Panc1 (cell line): ENCODE results near the gene CREB3L2. TPM values are rescaled to one million over a fixed set of nuclear protein-coding genes. Genes with fewer than 3 reads are reported as not detected.

Experiments used
- ATAC-seq: fragments of 200-7000 bp; cut with Tn5 transposase; 2 replicates; pipeline ENCODE4 v1.9.1; 2020; ENCODE audit warnings: mild to moderate bottlenecking, moderate library complexity
- BruUV-seq: library from RNA; stranded (reverse); fragments of 400-500 nt; replicated peaks from 2 replicates; lab custom pipeline; 2021; lab: Mats Ljungman, UMichigan
- CTCF ChIA-PET: fragments of 300-600 bp; sonication (Branson Sonifier 250); formaldehyde crosslinking; loops from one replicate; lab custom pipeline; 2022; ENCODE audit warnings: antibody characterized with exemption; lab: Charles Lee
- POLR2A ChIA-PET: fragments of 300-600 bp; sonication (Branson Sonifier 250); formaldehyde crosslinking; loops from one replicate; lab custom pipeline; 2022; ENCODE audit warnings: antibody characterized with exemption; lab: Charles Lee
- DNase-seq: peaks from one replicate; pipeline ENCODE4 v3.0.0-alpha.2; 2010; ENCODE audit warnings: low read depth, low spot score
- H3K27ac ChIP-seq: 2 replicates; pipeline ENCODE4 v1.5.1; 2011; ENCODE audit warnings: mild to moderate bottlenecking, low read length, inconsistent platforms
- H3K27me3 ChIP-seq: fragments of 200-500 bp; sonication (Bioruptor generic); 2 replicates; pipeline ENCODE4 v1.6.0; 2014; ENCODE audit warnings: low read length, inconsistent platforms; ENCODE audit not compliant: control insufficient read depth, insufficient read depth
- H3K36me3 ChIP-seq: fragments of 200-500 bp; sonication (Bioruptor generic); 2 replicates; pipeline ENCODE4 v1.5.1; 2014; ENCODE audit warnings: inconsistent platforms, mild to moderate bottlenecking, low read length, moderate library complexity; ENCODE audit not compliant: control insufficient read depth, insufficient read depth
- H3K4me1 ChIP-seq: 2 replicates; pipeline ENCODE4 v1.5.1; 2011; ENCODE audit warnings: inconsistent platforms, mild to moderate bottlenecking, low read length, moderate library complexity; ENCODE audit not compliant: control insufficient read depth, insufficient read depth
- H3K4me3 ChIP-seq, 2 experiments: 2 replicates each; pipeline ENCODE4 v1.5.1; 2011 to 2012; ENCODE audit warnings: low read depth in 2 of 2, low read length in 2 of 2, mild to moderate bottlenecking in 2 of 2, inconsistent platforms in 1 of 2, moderate library complexity in 1 of 2
- H3K9me3 ChIP-seq: fragments of 200-500 bp; sonication (Bioruptor generic); 2 replicates; pipeline ENCODE4 v1.5.1; 2014; ENCODE audit warnings: low read depth, mild to moderate bottlenecking, inconsistent platforms, low read length, moderate library complexity; ENCODE audit not compliant: control insufficient read depth, insufficient read depth
- CTCF ChIP-seq: fragments of 450-650 bp; IDR thresholded peaks from 2 replicates; pipeline ENCODE4 v1.5.1; 2017; ENCODE audit warnings: mild to moderate bottlenecking
- POLR2AphosphoS5 ChIP-seq: IDR thresholded peaks from 2 replicates; pipeline ENCODE4 v1.6.1; 2012; ENCODE audit warnings: mild to moderate bottlenecking, low read depth, low read length, moderate library complexity
- REST ChIP-seq, 2 experiments: IDR thresholded peaks; 2 replicates each; pipeline ENCODE4 v1.6.1; 2011 to 2012; ENCODE audit warnings: low read depth in 2 of 2, control low read depth in 1 of 2, low read length in 1 of 2, mild to moderate bottlenecking in 1 of 2, moderate library complexity in 1 of 2; ENCODE audit not compliant: insufficient read depth in 1 of 2
- SIN3A ChIP-seq: IDR thresholded peaks from 2 replicates; pipeline ENCODE4 v1.6.1; 2012; ENCODE audit warnings: low read depth, mild to moderate bottlenecking, low read length, moderate library complexity, borderline replicate concordance; ENCODE audit not compliant: insufficient read depth
- TCF7L2 ChIP-seq: IDR thresholded peaks from 2 replicates; pipeline ENCODE4 v1.6.1; 2011; ENCODE audit warnings: mild to moderate bottlenecking, low read depth, low read length, inconsistent platforms
- in situ Hi-C: cut with HindIII; loops from 2 replicates; pipeline ENCODE4 v1.10.0; 2016; ENCODE audit warnings: low sequenced_read_pairs, low pct_unique_long_range_greater_than_20kb
- intact Hi-C: fragments of 100-400 bp; cut with micrococcal nuclease; formaldehyde crosslinking; loops from one replicate; pipeline ENCODE4 v1.10.0; 2022; ENCODE audit not compliant: unreplicated experiment
- total RNA-seq: library from RNA; stranded (reverse); gene quantifications from one replicate; pipeline ENCODE4 v1.2.1, GENCODE V29; 2021; ENCODE audit not compliant: unreplicated experiment

The CREB3L2 gene
- total RNA-seq, 1 experiment from 2014 or later, result 22.7 TPM

- Histone ChIP-seq H3K36me3 (no peaks in the 10 kb centered on the region; the same call in 1 of the 2 replicates), H3K27ac (peak overlapping the region; percentile 76), H3K27me3 (no peaks in the 10 kb centered on the region), H3K4me3 (peak overlapping the region; percentile 83 to 93), H3K4me1 (peaks cover 10% of the 10 kb centered on the region), H3K9me3 (no peaks in the 10 kb centered on the region)
- ChIA-PET POLR2A (no interaction called here), CTCF (interaction anchor here (0.6 to 0.9 kb wide), 5 partner anchors 10 to 685 kb away, joined by 3 to 4 read pairs (median 3); no protein-coding TSS in a partner anchor)
- peak; percentile 98 for ATAC-seq
- in situ Hi-C loops, result no loop called here
- TF ChIP-seq REST (IDR thresholded peaks at IDR 0.05; ENCODE audit: insufficient read depth in 1 of 2, low read depth in 2 of 2, low read length in 1 of 2) (no peak), CTCF (peak; percentile 96), TCF7L2 (peak; percentile 21; the same call in 1 of the 2 replicates)
- intact Hi-C loops, result loop anchor here (5.0 kb wide), 1 partner anchor 735 kb away; no protein-coding TSS in a partner anchor
- peak; percentile 99 for DNase-seq
- no TSS peak for BruUV-seq
Measured at GRCh38 chr7:138002096-138002827, 376 bp upstream of the CREB3L2 start.

- Histone ChIP-seq H3K27ac (peak overlapping the region; percentile 31; the same call in 1 of the 2 replicates), H3K4me1 (peaks cover 10% of the 10 kb centered on the region), H3K27me3 (no peaks in the 10 kb centered on the region), H3K36me3 (no peaks in the 10 kb centered on the region; the same call in 1 of the 2 replicates), H3K9me3 (no peaks in the 10 kb centered on the region), H3K4me3 (peak overlapping the region; percentile 83 to 93)
- no peak for ATAC-seq
- BruUV-seq, result no TSS peak
- in situ Hi-C loops (no loop called here), intact Hi-C loops (loop anchor here (5.0 kb wide), 1 partner anchor 737 kb away; no protein-coding TSS in a partner anchor)
- CTCF ChIA-PET, result interaction anchor here (0.7 kb wide), 1 partner anchor 963 kb away, joined by 4 read pairs; no protein-coding TSS in a partner anchor
- no peak for TF ChIP-seq SIN3A
- TF ChIP-seq POLR2AphosphoS5, result no peak
- TF ChIP-seq CTCF, result no peak
- no peak for TF ChIP-seq REST (IDR thresholded peaks at IDR 0.05; ENCODE audit: insufficient read depth in 1 of 2, low read depth in 2 of 2, low read length in 1 of 2)
- no peak for TF ChIP-seq TCF7L2
- POLR2A ChIA-PET, result interaction anchor here (0.6 kb wide), 1 partner anchor 13 kb away, joined by 4 read pairs; no protein-coding TSS in a partner anchor
- DNase-seq, result no peak
Measured at GRCh38 chr7:138000081-138000701, 1.7 kb downstream of the CREB3L2 start.
